Measurements from ENCODE around the gene GNAQ.
"Not testable (repeated sequence)": the region's sequence is repeated elsewhere in the genome, so short reads cannot be mapped to it uniquely, and the experiment has no call there.

Gene GNAQ

GRCh38 chr9:77710316-77710715 lies 321.3 kb downstream of the GNAQ start:
- H3K27me3 Mint-ChIP-seq (ENCODE audit: low read depth, poor library complexity): peaks cover 7% of the 10 kb centered on the region
- TF ChIP-seq CTCF (IDR thresholded peaks at IDR 0.05): no peak
- DNase-seq: no peak
- H3K36me3 Mint-ChIP-seq (ENCODE audit: low read depth): peaks cover 36% of the 10 kb centered on the region
- H3K4me3 Mint-ChIP-seq: no peak overlapping the region
- H3K4me1 Mint-ChIP-seq: peaks cover 33% of the 10 kb centered on the region
- no peak overlapping the region for H3K27ac Mint-ChIP-seq
- H3K9me3 Mint-ChIP-seq: peaks cover 47% of the 10 kb centered on the region

GRCh38 chr9:77708064-77708815 lies 323.4 kb downstream of the GNAQ start:
- Mint-ChIP-seq H3K27ac (no peak overlapping the region), H3K27me3 (ENCODE audit: low read depth, poor library complexity) (peaks cover 4% of the 10 kb centered on the region), H3K4me1 (peaks cover 12% of the 10 kb centered on the region), H3K36me3 (ENCODE audit: low read depth) (peaks cover 43% of the 10 kb centered on the region), H3K9me3 (peaks cover 62% of the 10 kb centered on the region), H3K4me3 (no peak overlapping the region)
- no peak for DNase-seq
- no peak for TF ChIP-seq CTCF (IDR thresholded peaks at IDR 0.05)

GRCh38 chr9:77707383-77708063 lies 324.1 kb downstream of the GNAQ start:
- DNase-seq: no peak
- Mint-ChIP-seq H3K4me1 (peaks cover 5% of the 10 kb centered on the region), H3K36me3 (ENCODE audit: low read depth) (peaks cover 43% of the 10 kb centered on the region), H3K27me3 (ENCODE audit: low read depth, poor library complexity) (peaks cover 4% of the 10 kb centered on the region), H3K27ac (no peak overlapping the region), H3K9me3 (peaks cover 62% of the 10 kb centered on the region), H3K4me3 (no peak overlapping the region)
- TF ChIP-seq CTCF (IDR thresholded peaks at IDR 0.05): no peak

- Mint-ChIP-seq H3K27ac (no peak overlapping the region), H3K36me3 (ENCODE audit: low read depth) (peaks cover 38% of the 10 kb centered on the region), H3K4me3 (no peak overlapping the region), H3K9me3 (peaks cover 63% of the 10 kb centered on the region), H3K4me1 (no peaks in the 10 kb centered on the region), H3K27me3 (ENCODE audit: low read depth, poor library complexity) (peaks cover 4% of the 10 kb centered on the region)
- TF ChIP-seq CTCF (IDR thresholded peaks at IDR 0.05): no peak
- DNase-seq: no peak
These were observed 326.0 kb downstream of the GNAQ start for GRCh38 chr9:77705636-77706035.

- Mint-ChIP-seq H3K36me3 (ENCODE audit: low read depth) (peaks cover 14% of the 10 kb centered on the region), H3K9me3 (peaks cover 35% of the 10 kb centered on the region)
- not testable (repeated sequence) for H3K4me3 Mint-ChIP-seq; H3K27ac Mint-ChIP-seq; DNase-seq; H3K27me3 Mint-ChIP-seq (ENCODE audit: low read depth, poor library complexity); H3K4me1 Mint-ChIP-seq
These were observed 328.9 kb downstream of the GNAQ start for GRCh38 chr9:77702521-77703390.
